ENCODE measurements around the gene TRABD2A.

DNA sequence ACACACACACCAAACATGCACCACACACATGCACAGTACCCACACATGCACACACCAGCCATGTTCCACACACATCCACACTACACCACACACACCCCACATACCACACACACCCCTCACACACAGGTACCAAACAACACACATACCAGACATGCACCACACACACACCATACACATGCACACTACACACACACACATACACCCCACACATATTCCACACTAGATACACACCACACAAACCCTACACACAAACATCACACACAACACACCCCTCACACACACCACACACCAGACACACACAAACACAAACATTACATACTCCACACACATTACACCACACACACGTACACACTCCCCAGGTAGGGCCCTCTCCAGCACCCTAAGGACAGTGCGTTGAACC is 51.2 kb downstream of the TRABD2A start:
- TF ChIP-seq POLR2A (IDR thresholded peaks at IDR 0.05; ENCODE audit: low read length) (no peak), GATA1 (IDR thresholded peaks at IDR 0.05; ENCODE audit: low read depth, low read length) (no peak)
